BLaER1 (cell line): ENCODE data around the gene MRC2.
"Not testable (repeated sequence)": the region's sequence is repeated elsewhere in the genome, so short reads cannot be mapped to it uniquely, and the experiment has no call there.

Experiments
- H3K27ac ChIP-seq: shearing (Covaris generic); formaldehyde crosslinking; 2 replicates; pipeline ENCODE4 v1.8.1; 2022
- H3K27me3 ChIP-seq: shearing (Covaris generic); formaldehyde crosslinking; 2 replicates; pipeline ENCODE4 v1.8.1; 2022
- H3K36me3 ChIP-seq: shearing (Covaris generic); formaldehyde crosslinking; 2 replicates; pipeline ENCODE4 v1.8.1; 2022
- H3K4me1 ChIP-seq: shearing (Covaris generic); formaldehyde crosslinking; 2 replicates; pipeline ENCODE4 v1.8.1; 2022
- H3K4me2 ChIP-seq: shearing (Covaris generic); formaldehyde crosslinking; 2 replicates; pipeline ENCODE4 v1.8.1; 2022
- H3K4me3 ChIP-seq: shearing (Covaris generic); formaldehyde crosslinking; 2 replicates; pipeline ENCODE4 v1.8.1; 2022
- H3K9ac ChIP-seq: shearing (Covaris generic); formaldehyde crosslinking; 2 replicates; pipeline ENCODE4 v1.8.1; 2022
- H3K9me3 ChIP-seq: shearing (Covaris generic); formaldehyde crosslinking; 2 replicates; pipeline ENCODE4 v1.8.1; 2022
- H4K20me1 ChIP-seq: shearing (Covaris generic); formaldehyde crosslinking; 2 replicates; pipeline ENCODE4 v1.8.1; 2022
- Cebpa-rat ChIP-seq: shearing (Covaris generic); IDR thresholded peaks from 2 replicates; pipeline ENCODE4 v1.8.1; 2022

MRC2 gene

GRCh38 chr17:62696256-62696655 lies 68.8 kb downstream of the MRC2 start:
- Histone ChIP-seq H3K9ac (no peak overlapping the region), H3K27ac (no peak overlapping the region), H3K4me2 (peak overlapping the region; percentile 17; the same call in 1 of the 2 replicates), H3K27me3 (no peaks in the 10 kb centered on the region), H4K20me1 (no peaks in the 10 kb centered on the region), H3K4me1 (peaks cover 51% of the 10 kb centered on the region), H3K36me3 (peaks cover 10% of the 10 kb centered on the region), H3K9me3 (no peaks in the 10 kb centered on the region), H3K4me3 (no peak overlapping the region)
- TF ChIP-seq Cebpa-rat = no peak

DNA sequence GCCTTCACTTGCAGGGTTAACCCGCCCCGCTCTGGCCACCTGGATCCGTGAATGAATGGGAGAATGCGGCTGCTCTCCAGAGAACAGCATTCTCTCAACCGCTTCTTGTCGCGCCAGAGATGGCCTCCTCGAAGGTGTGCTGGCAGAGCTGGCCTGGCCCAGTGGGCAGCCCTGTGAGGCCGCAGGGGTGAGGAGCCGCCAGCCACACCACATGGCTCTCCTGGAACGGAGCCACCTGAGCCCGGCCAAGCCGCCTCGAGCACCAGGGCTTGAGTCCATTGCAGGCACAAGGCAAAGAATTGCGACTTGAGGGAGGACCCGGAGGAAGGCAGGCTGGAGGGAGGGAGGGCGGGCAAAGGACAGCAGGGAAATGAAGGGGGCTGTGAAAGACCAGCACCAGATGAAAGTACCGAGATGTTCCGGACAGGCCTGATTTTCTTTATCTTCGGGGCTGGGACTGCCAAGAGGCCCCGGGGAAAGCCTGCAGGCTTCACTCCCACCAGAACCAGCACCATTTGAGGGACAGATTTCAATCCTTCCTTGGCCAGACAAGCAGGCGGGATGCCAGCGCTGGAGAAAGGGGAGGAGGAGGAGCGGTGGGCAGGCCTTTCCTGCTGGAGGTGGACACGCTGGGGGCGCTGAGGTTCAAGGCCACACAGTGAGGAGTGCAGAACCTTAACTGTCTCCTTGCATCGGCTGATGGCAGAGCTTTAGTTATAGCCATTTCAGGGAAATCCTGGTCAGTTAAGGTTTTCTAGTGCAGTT lies 69.4 kb downstream of the MRC2 start:
- Histone ChIP-seq H3K4me1 (peaks cover 51% of the 10 kb centered on the region), H3K9me3 (no peaks in the 10 kb centered on the region), H3K4me2 (no peak overlapping the region), H3K27me3 (no peaks in the 10 kb centered on the region), H4K20me1 (no peaks in the 10 kb centered on the region), H3K27ac (no peak overlapping the region), H3K36me3 (peaks cover 3% of the 10 kb centered on the region; the same call in 1 of the 2 replicates), H3K9ac (no peak overlapping the region), H3K4me3 (no peak overlapping the region)
- TF ChIP-seq Cebpa-rat = no peak

DNA sequence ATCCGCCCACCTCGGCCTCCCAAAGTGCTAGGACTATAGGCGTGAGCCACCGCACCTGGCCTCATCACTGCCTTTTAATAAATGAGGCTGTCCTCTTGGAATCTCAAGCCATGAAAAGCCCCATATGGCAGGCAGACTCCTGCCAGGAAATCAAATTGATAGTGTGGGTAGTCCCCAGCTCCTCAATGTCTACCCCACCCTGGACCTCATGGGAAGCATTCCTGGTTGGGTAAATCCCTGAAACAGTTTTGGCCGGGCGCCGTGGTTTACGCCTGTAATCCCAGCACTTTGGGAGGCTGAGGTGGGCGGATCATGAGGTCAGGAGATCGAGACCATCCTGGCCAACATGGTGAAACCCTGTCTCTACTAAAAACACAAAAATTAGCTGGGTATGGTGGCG lies 71.0 kb downstream of the MRC2 start:
- H4K20me1 ChIP-seq, H3K9ac ChIP-seq, H3K9me3 ChIP-seq, H3K36me3 ChIP-seq, H3K4me2 ChIP-seq, H3K27me3 ChIP-seq, H3K27ac ChIP-seq, H3K4me3 ChIP-seq: not testable (repeated sequence)
- H3K4me1 ChIP-seq = peaks cover 46% of the 10 kb centered on the region

DNA sequence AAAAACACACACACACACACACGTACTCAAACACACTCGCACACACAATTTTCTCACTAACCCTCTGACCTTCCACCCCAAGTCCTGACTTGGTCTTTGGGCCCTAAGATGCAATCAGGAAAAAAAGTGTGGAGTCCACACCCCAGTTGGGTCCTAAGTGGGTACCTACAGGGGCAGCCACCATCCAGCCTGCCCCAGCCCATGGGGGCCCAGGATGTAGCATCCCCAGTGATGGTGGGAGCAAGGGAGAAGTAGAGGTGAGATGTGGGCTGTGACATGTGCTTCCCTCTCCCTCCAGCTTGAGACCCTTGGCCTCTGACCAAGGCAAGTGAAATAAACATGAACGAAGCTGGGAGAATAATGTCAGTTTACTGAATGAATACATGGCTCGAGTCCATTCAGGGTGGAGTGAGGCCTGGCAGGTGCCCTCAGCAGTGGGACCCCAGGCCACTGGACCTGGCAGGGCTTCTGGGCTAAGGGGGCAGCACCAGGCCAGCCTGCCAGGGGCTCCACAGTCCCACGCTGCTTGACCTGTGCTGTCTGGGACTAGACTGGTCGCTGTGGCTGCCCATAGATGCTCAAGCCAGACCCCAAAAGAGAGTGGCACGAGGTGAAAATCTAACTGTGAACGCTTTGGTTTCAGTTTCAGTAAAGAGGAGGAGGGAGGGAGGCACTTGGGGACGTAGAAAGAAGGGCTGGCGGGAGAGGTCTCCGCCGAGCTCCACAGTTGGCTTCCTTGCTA lies 73.7 kb downstream of the MRC2 start:
- Histone ChIP-seq H3K27ac (peak overlapping the region; percentile 32; the same call in 1 of the 2 replicates), H4K20me1 (no peaks in the 10 kb centered on the region), H3K9ac (no peak overlapping the region), H3K4me3 (no peak overlapping the region), H3K4me2 (peak overlapping the region; percentile 51), H3K36me3 (no peaks in the 10 kb centered on the region), H3K27me3 (no peaks in the 10 kb centered on the region), H3K9me3 (no peaks in the 10 kb centered on the region), H3K4me1 (peaks cover 44% of the 10 kb centered on the region)
- no peak for TF ChIP-seq Cebpa-rat

DNA sequence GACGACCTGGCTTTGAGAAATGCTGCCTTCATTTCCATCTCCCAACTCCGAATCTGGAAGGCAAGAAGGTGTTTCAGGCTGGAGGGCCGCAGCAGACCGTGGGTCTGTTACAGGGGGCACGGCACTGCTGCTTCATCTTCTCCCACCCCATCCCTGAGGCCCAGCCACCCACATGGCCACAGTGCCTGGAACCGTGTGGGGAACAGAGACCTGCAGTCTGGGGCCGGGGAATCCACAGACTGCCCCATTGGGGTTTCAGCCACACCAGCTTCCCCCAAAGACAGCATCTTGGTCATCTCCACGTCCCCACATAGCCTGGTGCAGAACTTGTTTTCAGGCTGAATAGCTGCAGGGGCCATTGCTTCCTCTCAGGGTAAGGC lies 74.2 kb downstream of the MRC2 start:
- no peaks in the 10 kb centered on the region for H3K9me3 ChIP-seq
- H3K4me2 ChIP-seq = peak overlapping the region; percentile 51
- no peaks in the 10 kb centered on the region for H4K20me1 ChIP-seq
- peaks cover 40% of the 10 kb centered on the region for H3K4me1 ChIP-seq
- H3K27me3 ChIP-seq = no peaks in the 10 kb centered on the region
- no peak overlapping the region for H3K4me3 ChIP-seq
- H3K27ac ChIP-seq = peak overlapping the region; percentile 32; the same call in 1 of the 2 replicates
- TF ChIP-seq Cebpa-rat = no peak
- H3K9ac ChIP-seq = no peak overlapping the region
- no peaks in the 10 kb centered on the region for H3K36me3 ChIP-seq

- peaks cover 40% of the 10 kb centered on the region for H3K4me1 ChIP-seq
- no peaks in the 10 kb centered on the region for H4K20me1 ChIP-seq
- H3K36me3 ChIP-seq = no peaks in the 10 kb centered on the region
- no peaks in the 10 kb centered on the region for H3K27me3 ChIP-seq
- no peak for TF ChIP-seq Cebpa-rat
- H3K4me3 ChIP-seq = no peak overlapping the region
- no peak overlapping the region for H3K9ac ChIP-seq
- peak overlapping the region; percentile 95 for H3K4me2 ChIP-seq
- no peak overlapping the region for H3K27ac ChIP-seq
- H3K9me3 ChIP-seq = no peaks in the 10 kb centered on the region
Observed at GRCh38 chr17:62702746-62703260, 75.3 kb downstream of the MRC2 start.

DNA sequence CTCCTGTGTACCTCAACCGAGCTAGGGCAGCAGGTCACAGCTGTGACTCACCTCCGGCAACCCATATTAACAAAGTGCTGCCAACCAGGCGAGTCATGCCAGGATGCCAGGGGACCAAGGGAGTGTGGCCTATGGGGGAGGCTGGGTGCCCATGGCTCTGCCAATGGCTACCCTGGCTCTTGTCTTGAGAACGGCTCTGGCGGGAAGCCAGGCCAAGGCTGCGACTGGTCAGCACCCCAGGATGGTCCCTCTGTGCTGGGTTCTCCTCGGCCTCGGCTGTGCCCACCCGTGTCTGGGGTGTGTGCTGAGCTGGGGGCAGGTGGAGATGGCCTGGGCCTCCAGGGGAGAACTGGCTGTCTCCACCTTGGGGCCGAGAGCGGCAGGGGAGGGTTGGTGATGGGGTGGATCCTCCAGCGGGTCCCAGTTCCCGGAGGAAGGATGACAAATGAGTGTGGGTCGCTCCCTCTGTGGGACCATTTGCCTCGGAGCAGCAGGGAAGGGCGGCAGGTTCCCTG lies 75.8 kb downstream of the MRC2 start:
- Histone ChIP-seq H3K4me1 (peaks cover 40% of the 10 kb centered on the region), H3K27ac (no peak overlapping the region), H3K36me3 (no peaks in the 10 kb centered on the region), H4K20me1 (no peaks in the 10 kb centered on the region), H3K4me3 (peak overlapping the region; percentile 77), H3K9ac (peak overlapping the region; percentile 81; the same call in 1 of the 2 replicates), H3K9me3 (no peaks in the 10 kb centered on the region), H3K27me3 (no peaks in the 10 kb centered on the region), H3K4me2 (peak overlapping the region; percentile 95)
- TF ChIP-seq Cebpa-rat = no peak

DNA sequence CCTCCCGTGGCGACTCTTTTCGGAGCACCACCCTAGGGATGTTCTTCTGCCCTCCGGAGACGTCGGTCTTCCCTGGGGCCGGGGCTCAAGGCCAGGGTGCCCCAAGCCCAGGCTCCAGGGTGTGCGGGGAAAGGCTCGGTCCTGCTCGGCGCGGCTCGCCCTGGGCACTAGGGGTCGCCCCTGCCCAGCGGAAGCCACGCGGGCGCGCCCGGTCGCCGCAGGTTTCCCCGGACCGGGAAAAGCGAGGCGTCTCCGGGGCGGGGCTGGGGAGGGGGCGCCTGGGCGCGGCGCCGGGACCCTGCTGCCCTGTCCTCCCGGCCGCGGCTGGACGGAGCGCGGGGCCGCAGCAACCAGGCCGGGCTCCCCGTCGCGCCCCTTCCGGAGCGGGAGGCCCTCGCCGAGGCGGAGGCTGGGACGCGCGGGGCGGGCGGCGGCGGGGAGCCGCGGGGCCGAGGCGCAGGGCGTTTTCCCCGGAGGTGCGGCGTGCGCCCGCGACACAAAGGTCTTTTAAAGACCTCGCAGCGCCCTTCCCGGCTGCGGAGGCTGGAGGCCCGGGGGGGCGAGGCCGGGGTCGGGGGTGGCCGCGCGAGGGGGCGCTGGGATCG lies 76.4 kb downstream of the MRC2 start:
- Histone ChIP-seq H3K4me3 (peak overlapping the region; percentile 77), H3K27me3 (no peaks in the 10 kb centered on the region), H3K4me1 (peaks cover 40% of the 10 kb centered on the region), H3K9me3 (peaks cover 5% of the 10 kb centered on the region; the same call in 1 of the 2 replicates), H3K4me2 (peak overlapping the region; percentile 95), H4K20me1 (no peaks in the 10 kb centered on the region), H3K36me3 (no peaks in the 10 kb centered on the region), H3K27ac (peak overlapping the region; percentile 83), H3K9ac (peak overlapping the region; percentile 81)
- TF ChIP-seq Cebpa-rat = no peak

GRCh38 chr17:62704381-62704971 lies 77.0 kb downstream of the MRC2 start:
- Histone ChIP-seq H3K4me1 (peaks cover 40% of the 10 kb centered on the region), H3K36me3 (no peaks in the 10 kb centered on the region), H3K27me3 (no peaks in the 10 kb centered on the region), H3K27ac (peak overlapping the region; percentile 83), H3K4me2 (peak overlapping the region; percentile 95), H3K4me3 (peak overlapping the region; percentile 77), H4K20me1 (no peaks in the 10 kb centered on the region), H3K9ac (peak overlapping the region; percentile 81), H3K9me3 (peaks cover 7% of the 10 kb centered on the region; the same call in 1 of the 2 replicates)
- peak; percentile 80; the same call in 1 of the 2 replicates for TF ChIP-seq Cebpa-rat
